Stimulated activated CD8-positive, alpha-beta memory T cell treated with anti-CD3 and anti-CD28 coated beads, Interleukin-4, amount 100 ng/mL, for 1 hour (primary cell): ENCODE results near the gene MAML3.

Experiments
- DNase-seq, 2 donors: peaks; one replicate each; pipeline ENCODE4 v3.0.0-alpha.2; 2020; ENCODE audit warnings: low read depth in 2 of 2, low spot score in 1 of 2

MAML3 gene

GRCh38 chr4:139876337-139876941, 277.5 kb downstream of the MAML3 start:
- DNase-seq: no peak

- no peak for DNase-seq
Observed at GRCh38 chr4:139875411-139875825, 278.6 kb downstream of the MAML3 start.

GRCh38 chr4:139873111-139873860, 280.7 kb downstream of the MAML3 start:
- no peak for DNase-seq

GRCh38 chr4:139872274-139872673, 281.7 kb downstream of the MAML3 start:
- no peak for DNase-seq

GRCh38 chr4:139869810-139870209, 284.2 kb downstream of the MAML3 start:
- DNase-seq: no peak

GRCh38 chr4:139866276-139866962, 287.6 kb downstream of the MAML3 start:
- DNase-seq: no peak

GRCh38 chr4:139865537-139865936, 288.4 kb downstream of the MAML3 start:
- no peak for DNase-seq

- no peak for DNase-seq
Observed at GRCh38 chr4:139863531-139863930, 290.5 kb downstream of the MAML3 start.

- DNase-seq: no peak
Observed at GRCh38 chr4:139861471-139861870, 292.5 kb downstream of the MAML3 start.

- DNase-seq: no peak
Observed at GRCh38 chr4:139860435-139861024, 293.5 kb downstream of the MAML3 start.

GRCh38 chr4:139859876-139860275, 294.1 kb downstream of the MAML3 start:
- no peak for DNase-seq

GRCh38 chr4:139858436-139859205, 295.4 kb downstream of the MAML3 start:
- DNase-seq: no peak

- no peak for DNase-seq
Observed at GRCh38 chr4:139857977-139858376, 296.0 kb downstream of the MAML3 start.

GRCh38 chr4:139857021-139857420, 297.0 kb downstream of the MAML3 start:
- DNase-seq: no peak

GRCh38 chr4:139854668-139855403, 299.1 kb downstream of the MAML3 start:
- DNase-seq: no peak

GRCh38 chr4:139853309-139853708, 300.7 kb downstream of the MAML3 start:
- DNase-seq: no peak

- DNase-seq: no peak
Observed at GRCh38 chr4:139852612-139853269, 301.2 kb downstream of the MAML3 start.

GRCh38 chr4:139851639-139852038, 302.3 kb downstream of the MAML3 start:
- no peak for DNase-seq

GRCh38 chr4:139851133-139851532, 302.9 kb downstream of the MAML3 start:
- DNase-seq: no peak

- DNase-seq: no peak
Observed at GRCh38 chr4:139849219-139849618, 304.8 kb downstream of the MAML3 start.
